ENCODE results near the gene GIN1. TPM values are rescaled to one million over a fixed set of nuclear protein-coding genes. Genes with fewer than 3 reads are reported as not detected.

The GIN1 gene
- total and polyA plus RNA-seq, 9 of the 15 experiments (the other 6 are each of a cell fraction or from before 2014, with no cell fraction given) = 2.4 to 9.8 (median 7.8) TPM

DNA sequence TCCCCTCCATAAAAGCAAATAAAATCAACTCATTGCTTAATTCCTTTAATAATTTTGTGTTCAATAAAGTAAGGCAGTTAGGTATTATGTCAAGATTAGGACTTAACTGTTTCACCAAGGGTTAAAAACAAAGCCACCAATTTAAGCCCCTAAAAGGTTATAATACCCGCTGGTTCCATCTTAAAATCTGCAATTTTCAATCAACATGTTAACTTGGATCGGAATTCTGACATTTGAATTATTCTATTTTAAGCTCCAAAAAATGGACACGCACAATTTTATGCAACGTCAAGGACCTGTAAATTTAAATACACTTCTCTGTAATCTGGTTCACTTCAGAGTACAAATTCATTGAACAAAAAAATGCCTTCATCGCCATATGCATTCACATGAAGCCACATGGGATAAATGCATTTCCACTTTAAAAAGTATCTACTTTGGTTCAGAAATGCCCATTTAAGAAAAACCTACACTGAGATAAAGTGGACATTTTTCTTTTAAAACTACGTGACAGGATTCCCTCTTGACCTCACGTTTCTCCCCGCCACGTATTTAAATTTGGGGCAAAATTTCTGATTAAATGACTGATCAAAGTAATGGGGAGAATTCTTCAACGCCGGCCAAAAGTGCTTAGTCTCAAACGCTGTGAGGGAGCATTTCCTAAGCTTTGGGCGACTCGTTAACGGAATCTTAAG, 721 bp downstream of the GIN1 start (continued):
- TF ChIP-seq NR2C2 (CRISPR knock-in tag; IDR thresholded peaks at IDR 0.05) (no peak), NR2C2 (tag; IDR thresholded peaks at IDR 0.05) (no peak), NR3C1 (CRISPR knock-in tag; IDR thresholded peaks at IDR 0.05) (no peak), NONO (IDR thresholded peaks at IDR 0.05; ENCODE audit: low read depth in 2 of 2, low read length in 1 of 2) (no peak; a peak in 1 of 4 replicates), ZNF165 (CRISPR knock-in tag; IDR thresholded peaks at IDR 0.05; ENCODE audit: borderline replicate concordance) (no peak), TEAD4 (IDR thresholded peaks at IDR 0.05; ENCODE audit: low read length) (peak; percentile 32; the same call in 1 of the 2 replicates), TEAD4 (CRISPR knock-in tag; IDR thresholded peaks at IDR 0.05; ENCODE audit: borderline replicate concordance) (no peak), NFIC (IDR thresholded peaks at IDR 0.05) (peak; percentile 38), ZNF778 (CRISPR knock-in tag; IDR thresholded peaks at IDR 0.05) (no peak), BACH1 (tag; IDR thresholded peaks at IDR 0.05) (peak; percentile 44; the same call in 1 of the 2 replicates), ZNF3 (CRISPR knock-in tag; IDR thresholded peaks at IDR 0.05) (0 out of 2 replicates have a peak, but pooled peaks have one; percentile 57), BRD9 (IDR thresholded peaks at IDR 0.05; ENCODE audit: low read depth, partially characterized antibody) (peak; percentile 77), BRD4 (IDR thresholded peaks at IDR 0.05) (peak; percentile 100), MEIS2 (IDR thresholded peaks at IDR 0.05; ENCODE audit: partially characterized antibody) (no peak), DNMT1 (IDR thresholded peaks at IDR 0.05) (no peak), SMAD1 (IDR thresholded peaks at IDR 0.05; ENCODE audit: low read depth, low read length, partially characterized antibody) (no peak), SMARCA5 (IDR thresholded peaks at IDR 0.05) (no peak), RCOR1 (IDR thresholded peaks at IDR 0.05; ENCODE audit: borderline replicate concordance in 1 of 2, low read depth in 2 of 2, low read length in 2 of 2) (no peak), ZBED1 (IDR thresholded peaks at IDR 0.05) (no peak)
- TF ChIP-seq, protein P1, sequence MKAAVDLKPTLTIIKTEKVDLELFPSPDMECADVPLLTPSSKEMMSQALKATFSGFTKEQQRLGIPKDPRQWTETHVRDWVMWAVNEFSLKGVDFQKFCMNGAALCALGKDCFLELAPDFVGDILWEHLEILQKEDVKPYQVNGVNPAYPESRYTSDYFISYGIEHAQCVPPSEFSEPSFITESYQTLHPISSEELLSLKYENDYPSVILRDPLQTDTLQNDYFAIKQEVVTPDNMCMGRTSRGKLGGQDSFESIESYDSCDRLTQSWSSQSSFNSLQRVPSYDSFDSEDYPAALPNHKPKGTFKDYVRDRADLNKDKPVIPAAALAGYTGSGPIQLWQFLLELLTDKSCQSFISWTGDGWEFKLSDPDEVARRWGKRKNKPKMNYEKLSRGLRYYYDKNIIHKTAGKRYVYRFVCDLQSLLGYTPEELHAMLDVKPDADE (conservative IDR thresholded peaks at IDR 0.05; ENCODE audit: control insufficient read depth, low read depth, low read length) = no peak
- TF ChIP-seq, protein P2, sequence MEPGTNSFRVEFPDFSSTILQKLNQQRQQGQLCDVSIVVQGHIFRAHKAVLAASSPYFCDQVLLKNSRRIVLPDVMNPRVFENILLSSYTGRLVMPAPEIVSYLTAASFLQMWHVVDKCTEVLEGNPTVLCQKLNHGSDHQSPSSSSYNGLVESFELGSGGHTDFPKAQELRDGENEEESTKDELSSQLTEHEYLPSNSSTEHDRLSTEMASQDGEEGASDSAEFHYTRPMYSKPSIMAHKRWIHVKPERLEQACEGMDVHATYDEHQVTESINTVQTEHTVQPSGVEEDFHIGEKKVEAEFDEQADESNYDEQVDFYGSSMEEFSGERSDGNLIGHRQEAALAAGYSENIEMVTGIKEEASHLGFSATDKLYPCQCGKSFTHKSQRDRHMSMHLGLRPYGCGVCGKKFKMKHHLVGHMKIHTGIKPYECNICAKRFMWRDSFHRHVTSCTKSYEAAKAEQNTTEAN (CRISPR knock-in tag; IDR thresholded peaks at IDR 0.05) = no peak
- TF ChIP-seq, protein P3, sequence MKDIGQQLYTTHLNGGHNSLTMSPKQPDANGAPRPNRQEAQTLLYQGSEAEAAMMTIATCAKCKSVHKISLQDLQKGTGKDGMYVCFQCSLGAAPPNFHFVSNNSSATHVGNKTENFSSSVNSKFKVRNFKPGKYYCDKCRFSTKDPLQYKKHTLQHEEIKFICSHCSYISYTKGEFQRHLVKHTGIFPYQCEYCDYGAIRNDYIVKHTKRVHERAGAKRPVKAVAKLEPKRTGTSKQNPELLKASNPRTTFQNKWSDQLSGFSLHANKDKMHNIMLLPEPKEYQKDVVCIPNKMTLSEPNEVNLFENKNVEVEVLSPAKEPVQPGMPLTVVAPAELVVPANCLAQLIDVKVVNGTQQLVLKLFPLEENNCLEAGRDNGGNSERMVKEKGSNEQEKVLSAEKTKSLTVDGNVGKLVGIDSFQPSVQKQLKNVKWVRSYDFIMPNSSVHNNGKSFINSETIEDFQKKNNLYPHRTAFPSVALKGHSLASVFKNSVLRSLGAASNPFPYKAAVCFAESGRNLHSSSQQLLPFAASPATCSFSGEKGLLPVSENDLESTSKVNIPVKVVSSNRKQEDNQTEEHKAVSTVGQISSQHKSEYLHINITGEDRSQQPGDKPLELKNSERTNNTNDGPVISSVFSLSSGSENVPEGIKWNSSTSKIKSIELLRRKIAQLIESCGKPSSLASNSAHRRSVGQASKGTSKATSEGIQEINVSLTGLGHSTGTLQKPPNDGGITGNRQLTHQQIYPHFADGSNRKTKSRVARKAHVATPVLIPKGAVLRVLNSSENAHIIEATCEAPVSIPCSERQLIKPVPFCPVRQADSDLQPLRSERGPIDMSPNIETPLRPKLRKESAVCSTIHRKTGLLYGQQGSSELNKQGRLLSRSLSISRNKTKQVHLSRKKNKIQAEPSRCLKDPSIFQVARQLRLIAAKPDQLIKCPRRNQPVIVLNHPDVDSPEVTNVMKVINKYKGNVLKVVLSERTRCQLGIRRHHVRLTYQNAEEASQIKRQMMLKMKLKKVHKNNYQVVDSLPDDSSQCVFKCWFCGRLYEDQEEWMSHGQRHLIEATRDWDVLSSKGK (CRISPR knock-in tag; IDR thresholded peaks at IDR 0.05) = no peak
